Measurements from ENCODE around the gene ZFY. TPM values are rescaled to one million over a fixed set of nuclear protein-coding genes. Genes with fewer than 3 reads are reported as not detected.
A peak's percentile ranks its signal among the peaks of the same experiment; 100 is the strongest.

The ZFY gene
- total RNA-seq, 2 experiments from 2014 or later = 10.7 to 16.5 TPM

DNA sequence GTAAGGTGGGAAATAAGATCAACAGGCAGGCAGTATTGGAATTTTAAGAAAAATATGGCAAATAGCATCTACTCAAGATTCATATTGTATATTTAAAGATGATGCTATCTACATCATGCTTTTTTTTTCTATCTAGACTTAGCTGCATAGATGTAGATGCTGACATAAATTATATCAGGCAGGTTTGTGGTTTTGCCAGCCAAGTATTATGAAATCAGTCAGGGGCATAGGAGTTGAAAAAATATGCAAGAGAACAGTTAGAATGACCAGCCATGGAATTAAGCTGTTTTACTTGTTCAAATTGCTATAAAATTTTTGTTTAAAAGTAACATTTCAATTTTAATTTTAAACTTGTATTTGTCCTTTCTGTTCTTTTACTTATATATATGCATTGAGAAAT lies 34.4 kb downstream of the ZFY start:
- Histone ChIP-seq H3K9me3 (ENCODE audit: low read length) (no peaks in the 10 kb centered on the region), H3K36me3 (ENCODE audit: insufficient read depth, low read length) (peaks cover 5% of the 10 kb centered on the region), H3K4me1 (ENCODE audit: insufficient read depth, low read length, poor library complexity, severe bottlenecking) (peaks cover 32% of the 10 kb centered on the region), H3K4me3 (ENCODE audit: low read depth, low read length, poor library complexity, severe bottlenecking) (no peak overlapping the region), H2AFZ (ENCODE audit: low read length) (no peak overlapping the region), H3K79me2 (ENCODE audit: insufficient read depth, low read depth, low read length) (peaks cover 23% of the 10 kb centered on the region; the same call in 1 of the 2 replicates), H4K20me1 (ENCODE audit: insufficient read depth, low read length) (no peaks in the 10 kb centered on the region), H3K9me2 (ENCODE audit: insufficient read depth, low read length) (no peaks in the 10 kb centered on the region), H3K27ac (ENCODE audit: low read depth, low read length, poor library complexity, severe bottlenecking) (no peak overlapping the region), H3K4me2 (ENCODE audit: low read length) (no peak overlapping the region)
- CTCF ChIA-PET (ENCODE audit: unreplicated experiment) = no interaction called here
- DNase-seq (ENCODE audit: low spot score) = no peak
- POLR2A ChIA-PET = interaction anchor here (0.6 to 1.3 kb wide), 3 partner anchors 10 to 72 kb away, joined by 3 to 6 read pairs (median 3); no protein-coding TSS in a partner anchor
- no TSS peak for BruUV-seq (replicated peaks)
- intact Hi-C loops (cut with micrococcal nuclease; ENCODE audit: unreplicated experiment) = no loop called here
- no peak for TF ChIP-seq EZH2phosphoT487 (IDR thresholded peaks at IDR 0.05; ENCODE audit: borderline replicate concordance, low read depth, low read length)
- TF ChIP-seq, protein P1, sequence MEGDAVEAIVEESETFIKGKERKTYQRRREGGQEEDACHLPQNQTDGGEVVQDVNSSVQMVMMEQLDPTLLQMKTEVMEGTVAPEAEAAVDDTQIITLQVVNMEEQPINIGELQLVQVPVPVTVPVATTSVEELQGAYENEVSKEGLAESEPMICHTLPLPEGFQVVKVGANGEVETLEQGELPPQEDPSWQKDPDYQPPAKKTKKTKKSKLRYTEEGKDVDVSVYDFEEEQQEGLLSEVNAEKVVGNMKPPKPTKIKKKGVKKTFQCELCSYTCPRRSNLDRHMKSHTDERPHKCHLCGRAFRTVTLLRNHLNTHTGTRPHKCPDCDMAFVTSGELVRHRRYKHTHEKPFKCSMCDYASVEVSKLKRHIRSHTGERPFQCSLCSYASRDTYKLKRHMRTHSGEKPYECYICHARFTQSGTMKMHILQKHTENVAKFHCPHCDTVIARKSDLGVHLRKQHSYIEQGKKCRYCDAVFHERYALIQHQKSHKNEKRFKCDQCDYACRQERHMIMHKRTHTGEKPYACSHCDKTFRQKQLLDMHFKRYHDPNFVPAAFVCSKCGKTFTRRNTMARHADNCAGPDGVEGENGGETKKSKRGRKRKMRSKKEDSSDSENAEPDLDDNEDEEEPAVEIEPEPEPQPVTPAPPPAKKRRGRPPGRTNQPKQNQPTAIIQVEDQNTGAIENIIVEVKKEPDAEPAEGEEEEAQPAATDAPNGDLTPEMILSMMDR (conservative IDR thresholded peaks at IDR 0.05; ENCODE audit: low read length) = no peak

- Histone ChIP-seq H3K27ac (ENCODE audit: low read depth, low read length, poor library complexity, severe bottlenecking) (no peak overlapping the region), H3K4me3 (ENCODE audit: low read depth, low read length, poor library complexity, severe bottlenecking) (no peak overlapping the region), H3K9me2 (ENCODE audit: insufficient read depth, low read length) (no peaks in the 10 kb centered on the region), H4K20me1 (ENCODE audit: insufficient read depth, low read length) (no peaks in the 10 kb centered on the region), H3K4me2 (ENCODE audit: low read length) (peak overlapping the region; percentile 60), H2AFZ (ENCODE audit: low read length) (no peak overlapping the region), H3K4me1 (ENCODE audit: insufficient read depth, low read length, poor library complexity, severe bottlenecking) (peaks cover 32% of the 10 kb centered on the region), H3K9me3 (ENCODE audit: low read length) (no peaks in the 10 kb centered on the region), H3K79me2 (ENCODE audit: insufficient read depth, low read depth, low read length) (peaks cover 23% of the 10 kb centered on the region; the same call in 1 of the 2 replicates), H3K36me3 (ENCODE audit: insufficient read depth, low read length) (peaks cover 25% of the 10 kb centered on the region)
- TF ChIP-seq, protein P1 (conservative IDR thresholded peaks at IDR 0.05; ENCODE audit: low read length) = no peak
- TF ChIP-seq EZH2phosphoT487 (IDR thresholded peaks at IDR 0.05; ENCODE audit: borderline replicate concordance, low read depth, low read length) = no peak
- CTCF ChIA-PET (ENCODE audit: unreplicated experiment) = no interaction called here
- DNase-seq (ENCODE audit: low spot score) = no peak
- POLR2A ChIA-PET = no interaction called here
- intact Hi-C loops (cut with micrococcal nuclease; ENCODE audit: unreplicated experiment) = no loop called here
- BruUV-seq (replicated peaks) = no TSS peak
Observed at GRCh38 chrY:2972708-2973107, 37.5 kb downstream of the ZFY start.

- intact Hi-C loops (cut with micrococcal nuclease; ENCODE audit: unreplicated experiment) = no loop called here
- POLR2A ChIA-PET = no interaction called here
Observed at GRCh38 chrY:2973110-2973751, 38.0 kb downstream of the ZFY start.

More at GRCh38 chrY:2973110-2973751, 38.0 kb downstream of the ZFY start:
- H3K4me3 ChIP-seq (ENCODE audit: low read depth, low read length, poor library complexity, severe bottlenecking) = peak overlapping the region; percentile 34
- BruUV-seq (replicated peaks) = no TSS peak
- peak overlapping the region; percentile 60 for H3K4me2 ChIP-seq (ENCODE audit: low read length)
- peaks cover 30% of the 10 kb centered on the region for H3K36me3 ChIP-seq (ENCODE audit: insufficient read depth, low read length)
- H3K4me1 ChIP-seq (ENCODE audit: insufficient read depth, low read length, poor library complexity, severe bottlenecking) = peaks cover 32% of the 10 kb centered on the region
- no peaks in the 10 kb centered on the region for H3K9me3 ChIP-seq (ENCODE audit: low read length)
- H3K27ac ChIP-seq (ENCODE audit: low read depth, low read length, poor library complexity, severe bottlenecking) = peak overlapping the region; percentile 10
- DNase-seq (ENCODE audit: low spot score) = peak; percentile 10
- no peak overlapping the region for H2AFZ ChIP-seq (ENCODE audit: low read length)
- no peaks in the 10 kb centered on the region for H4K20me1 ChIP-seq (ENCODE audit: insufficient read depth, low read length)
- H3K9me2 ChIP-seq (ENCODE audit: insufficient read depth, low read length) = no peaks in the 10 kb centered on the region
- CTCF ChIA-PET (ENCODE audit: unreplicated experiment) = no interaction called here
- TF ChIP-seq, protein P1 (conservative IDR thresholded peaks at IDR 0.05; ENCODE audit: low read length) = no peak
- no peak for TF ChIP-seq EZH2phosphoT487 (IDR thresholded peaks at IDR 0.05; ENCODE audit: borderline replicate concordance, low read depth, low read length)
- H3K79me2 ChIP-seq (ENCODE audit: insufficient read depth, low read depth, low read length) = peaks cover 23% of the 10 kb centered on the region; the same call in 1 of the 2 replicates

Data from OCI-LY7 (cell line).